ENCODE data around the gene OR4D2. TPM values are rescaled to one million over a fixed set of nuclear protein-coding genes. Genes with fewer than 3 reads are reported as not detected.

OR4D2 gene
- total and polyA plus RNA-seq, 3 donors from 2014 or later: not detected

DNA sequence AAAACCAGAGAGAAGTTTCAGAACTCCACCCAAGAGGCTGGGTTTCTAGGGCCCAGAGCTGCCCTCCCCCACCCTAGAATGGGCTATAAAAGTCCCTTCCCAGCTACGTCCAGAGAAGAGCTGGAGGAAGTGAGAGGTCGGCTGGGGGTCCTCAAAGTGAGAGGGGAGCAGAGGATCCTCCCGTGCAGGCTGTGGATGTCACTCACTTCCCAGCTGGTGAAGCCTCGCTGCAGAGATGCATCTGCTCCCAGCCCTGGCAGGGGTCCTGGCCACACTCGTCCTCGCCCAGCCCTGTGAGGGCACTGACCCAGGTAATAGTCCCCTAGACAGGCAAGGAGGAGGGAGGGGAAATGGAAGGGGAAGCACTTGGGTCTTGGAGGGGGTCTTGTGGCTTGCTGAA lies 25.8 kb downstream of the OR4D2 start, which contains the start of gene EPX:
EPX (plus strand) TSS at position 115 of the 400 bp plus-strand sequence; CDS start at position 236, 121 bp downstream.
- intact Hi-C loops (cut with DNase I; ENCODE audit: low total_unique reads): no loop called here
- no peaks in the 10 kb centered on the region for H3K4me1 ChIP-seq
- H3K9me3 ChIP-seq: no peaks in the 10 kb centered on the region
- no peak within 1 kb of the TSS for H3K4me3 ChIP-seq
- H3K27me3 ChIP-seq: no peaks in the 10 kb centered on the region
- 41 to 53% methylated on average over 2 to 6 of the region's 6 CpGs for WGBS, 2 donors
- H3K36me3 ChIP-seq (ENCODE audit: low read depth, missing control alignments): no peaks in the 10 kb centered on the region
- H3K27ac ChIP-seq: no peak within 1 kb of the TSS
- no peak for DNase-seq
- TF ChIP-seq, protein P1, sequence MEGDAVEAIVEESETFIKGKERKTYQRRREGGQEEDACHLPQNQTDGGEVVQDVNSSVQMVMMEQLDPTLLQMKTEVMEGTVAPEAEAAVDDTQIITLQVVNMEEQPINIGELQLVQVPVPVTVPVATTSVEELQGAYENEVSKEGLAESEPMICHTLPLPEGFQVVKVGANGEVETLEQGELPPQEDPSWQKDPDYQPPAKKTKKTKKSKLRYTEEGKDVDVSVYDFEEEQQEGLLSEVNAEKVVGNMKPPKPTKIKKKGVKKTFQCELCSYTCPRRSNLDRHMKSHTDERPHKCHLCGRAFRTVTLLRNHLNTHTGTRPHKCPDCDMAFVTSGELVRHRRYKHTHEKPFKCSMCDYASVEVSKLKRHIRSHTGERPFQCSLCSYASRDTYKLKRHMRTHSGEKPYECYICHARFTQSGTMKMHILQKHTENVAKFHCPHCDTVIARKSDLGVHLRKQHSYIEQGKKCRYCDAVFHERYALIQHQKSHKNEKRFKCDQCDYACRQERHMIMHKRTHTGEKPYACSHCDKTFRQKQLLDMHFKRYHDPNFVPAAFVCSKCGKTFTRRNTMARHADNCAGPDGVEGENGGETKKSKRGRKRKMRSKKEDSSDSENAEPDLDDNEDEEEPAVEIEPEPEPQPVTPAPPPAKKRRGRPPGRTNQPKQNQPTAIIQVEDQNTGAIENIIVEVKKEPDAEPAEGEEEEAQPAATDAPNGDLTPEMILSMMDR (IDR thresholded peaks at IDR 0.05): no peak
- no peak for TF ChIP-seq POLR2A (IDR thresholded peaks at IDR 0.05)

DNA sequence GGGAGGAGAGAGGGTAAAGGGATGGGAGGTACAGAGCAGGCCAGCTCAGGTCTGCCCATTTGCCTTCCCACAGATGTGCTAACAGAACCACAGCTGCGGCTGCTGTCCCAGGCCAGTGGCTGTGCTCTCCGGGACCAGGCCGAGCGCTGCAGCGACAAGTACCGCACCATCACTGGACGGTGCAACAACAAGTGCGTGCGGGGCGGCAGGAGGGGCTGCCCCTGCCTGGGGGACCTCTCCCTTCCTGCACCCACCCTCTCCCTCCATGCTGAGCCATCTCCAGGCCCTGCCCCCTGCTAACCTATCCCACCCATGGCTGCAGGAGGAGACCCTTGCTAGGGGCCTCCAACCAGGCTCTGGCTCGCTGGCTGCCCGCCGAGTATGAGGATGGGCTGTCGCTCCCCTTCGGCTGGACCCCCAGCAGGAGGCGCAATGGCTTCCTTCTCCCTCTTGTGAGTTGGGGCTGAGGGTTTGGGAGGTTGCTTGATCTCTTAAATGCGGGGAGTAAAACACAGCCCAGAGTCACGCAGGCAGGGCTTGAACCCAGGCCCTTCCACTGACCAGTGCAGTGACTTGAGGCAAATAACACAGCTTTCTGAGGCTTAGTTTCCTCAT lies 27.0 kb downstream of the OR4D2 start:
- no peaks in the 10 kb centered on the region for H3K9me3 ChIP-seq
- TF ChIP-seq, protein P1 (IDR thresholded peaks at IDR 0.05): no peak
- TF ChIP-seq POLR2A (IDR thresholded peaks at IDR 0.05): no peak
- DNase-seq: no peak
- WGBS, 2 donors: 66 to 84% methylated on average over 13 to 18 of the region's 18 CpGs
- H3K4me1 ChIP-seq: no peaks in the 10 kb centered on the region
- intact Hi-C loops (cut with DNase I; ENCODE audit: low total_unique reads): no loop called here
- H3K27ac ChIP-seq: no peak overlapping the region
- no peaks in the 10 kb centered on the region for H3K36me3 ChIP-seq (ENCODE audit: low read depth, missing control alignments)
- no peak overlapping the region for H3K4me3 ChIP-seq
- H3K27me3 ChIP-seq: no peaks in the 10 kb centered on the region

GRCh38 chr17:58195518-58196123 lies 28.8 kb downstream of the OR4D2 start:
- no peak overlapping the region for H3K4me3 ChIP-seq
- no peaks in the 10 kb centered on the region for H3K9me3 ChIP-seq
- intact Hi-C loops (cut with DNase I; ENCODE audit: low total_unique reads): no loop called here
- TF ChIP-seq POLR2A (IDR thresholded peaks at IDR 0.05): no peak
- H3K27ac ChIP-seq: no peak overlapping the region
- H3K4me1 ChIP-seq: no peaks in the 10 kb centered on the region
- 80 to 84% methylated on average over 4 to 5 of the region's 5 CpGs for WGBS, 2 donors
- no peaks in the 10 kb centered on the region for H3K27me3 ChIP-seq
- DNase-seq: no peak
- no peaks in the 10 kb centered on the region for H3K36me3 ChIP-seq (ENCODE audit: low read depth, missing control alignments)

DNA sequence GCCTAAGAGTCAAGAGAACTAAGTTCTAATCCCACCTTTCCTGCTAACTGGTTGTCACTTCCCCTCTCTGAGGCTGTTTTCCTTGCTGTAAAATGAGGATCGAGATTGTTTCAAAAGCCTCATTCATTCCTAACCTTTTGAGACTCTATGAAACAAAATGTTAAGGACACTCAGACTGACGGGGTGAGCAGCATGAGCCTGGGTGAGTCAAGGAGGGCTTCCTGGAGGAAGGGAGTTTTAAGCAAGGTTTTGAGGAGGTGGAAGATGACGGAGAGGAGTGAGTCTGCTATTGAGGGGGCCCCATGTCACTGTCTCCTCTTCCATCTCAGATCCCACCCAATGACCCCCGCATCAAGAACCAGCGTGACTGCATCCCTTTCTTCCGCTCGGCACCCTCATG lies 29.8 kb downstream of the OR4D2 start:
- Histone ChIP-seq H3K4me1 (no peaks in the 10 kb centered on the region), H3K27me3 (no peaks in the 10 kb centered on the region), H3K9me3 (no peaks in the 10 kb centered on the region), H3K27ac (no peak overlapping the region), H3K36me3 (ENCODE audit: low read depth, missing control alignments) (no peaks in the 10 kb centered on the region), H3K4me3 (no peak overlapping the region)
- whole genome bisulfite sequencing, 2 donors: 86 to 88% methylated on average over 7 of the region's 7 CpGs
- intact Hi-C loops (cut with DNase I; ENCODE audit: low total_unique reads): no loop called here
- TF ChIP-seq, protein P1 (IDR thresholded peaks at IDR 0.05): no peak
- no peak for TF ChIP-seq POLR2A (IDR thresholded peaks at IDR 0.05)
- DNase-seq: no peak

GRCh38 chr17:58200024-58200633 lies 33.3 kb downstream of the OR4D2 start:
- Histone ChIP-seq H3K27me3 (no peaks in the 10 kb centered on the region), H3K4me3 (no peak overlapping the region), H3K9me3 (no peaks in the 10 kb centered on the region), H3K36me3 (ENCODE audit: low read depth, missing control alignments) (no peaks in the 10 kb centered on the region), H3K27ac (no peak overlapping the region), H3K4me1 (no peaks in the 10 kb centered on the region)
- 54 to 58% methylated on average over 5 to 14 of the region's 14 CpGs for WGBS, 2 donors
- no peak for TF ChIP-seq POLR2A (IDR thresholded peaks at IDR 0.05)
- TF ChIP-seq, protein P1 (IDR thresholded peaks at IDR 0.05): peak; percentile 19 to 52 (median 33)
- intact Hi-C loops (cut with DNase I; ENCODE audit: low total_unique reads): no loop called here
- peak; percentile 68 for DNase-seq

Measured in testis (tissue), 3 donors.